Measurements from ENCODE around the gene KIF26B.
A peak's percentile ranks its signal among the peaks of the same experiment; 100 is the strongest.

KIF26B gene

DNA sequence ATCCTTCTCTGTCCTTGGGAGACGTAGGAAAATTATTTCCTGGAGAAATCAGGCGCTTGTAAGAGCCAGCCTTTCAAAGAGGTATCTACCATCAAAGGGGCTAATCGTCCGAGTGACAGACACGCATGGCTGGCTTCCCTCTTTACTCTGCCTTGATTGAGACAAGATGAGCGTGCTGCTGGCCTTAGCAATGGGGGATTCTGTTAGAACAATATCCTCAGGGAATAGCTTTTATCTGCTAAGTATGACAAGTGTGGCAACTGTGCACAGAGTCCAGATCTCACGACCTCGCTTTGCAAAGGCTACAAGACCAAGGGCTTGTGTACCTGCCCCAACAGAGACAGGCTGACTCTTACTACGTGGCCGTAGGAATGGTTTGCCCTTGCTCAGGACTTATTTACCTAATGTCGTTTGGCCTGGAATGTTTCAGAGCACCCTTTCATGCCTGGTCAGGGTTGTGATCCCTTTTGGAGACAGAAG is 417.1 kb downstream of the KIF26B start:
- no peak for DNase-seq (ENCODE audit: low spot score)

GRCh38 chr1:245572709-245573108 is 417.9 kb downstream of the KIF26B start:
- no peak for DNase-seq (ENCODE audit: low spot score)

- no peak for DNase-seq (ENCODE audit: low spot score)
These were observed 420.9 kb downstream of the KIF26B start for GRCh38 chr1:245575710-245576109.

GRCh38 chr1:245576323-245576722 is 421.5 kb downstream of the KIF26B start:
- DNase-seq (ENCODE audit: low spot score) = no peak

GRCh38 chr1:245577191-245578157 is 422.7 kb downstream of the KIF26B start:
- DNase-seq (ENCODE audit: low spot score) = no peak

- no peak for DNase-seq (ENCODE audit: low spot score)
These were observed 423.5 kb downstream of the KIF26B start for GRCh38 chr1:245578308-245578707.

DNA sequence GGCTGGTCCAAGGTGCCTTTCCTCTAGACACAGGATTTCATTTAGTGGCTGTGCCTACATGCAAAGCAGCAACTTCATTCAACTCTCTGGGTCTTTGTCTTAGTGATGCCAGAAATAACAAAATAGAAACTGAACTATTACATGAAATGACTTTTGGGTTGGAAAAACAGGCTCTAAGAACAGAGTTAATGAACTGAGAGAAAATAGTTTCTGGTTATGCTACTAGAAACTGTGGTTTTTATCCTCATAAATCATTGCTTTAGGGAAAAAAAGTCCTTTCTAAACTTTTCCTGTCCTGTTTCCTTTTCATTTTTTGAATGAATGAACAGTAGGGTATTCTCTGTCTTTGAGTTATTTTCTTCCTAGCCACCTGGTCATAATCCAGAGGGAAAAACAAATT is 424.0 kb downstream of the KIF26B start:
- DNase-seq (ENCODE audit: low spot score) = no peak

DNA sequence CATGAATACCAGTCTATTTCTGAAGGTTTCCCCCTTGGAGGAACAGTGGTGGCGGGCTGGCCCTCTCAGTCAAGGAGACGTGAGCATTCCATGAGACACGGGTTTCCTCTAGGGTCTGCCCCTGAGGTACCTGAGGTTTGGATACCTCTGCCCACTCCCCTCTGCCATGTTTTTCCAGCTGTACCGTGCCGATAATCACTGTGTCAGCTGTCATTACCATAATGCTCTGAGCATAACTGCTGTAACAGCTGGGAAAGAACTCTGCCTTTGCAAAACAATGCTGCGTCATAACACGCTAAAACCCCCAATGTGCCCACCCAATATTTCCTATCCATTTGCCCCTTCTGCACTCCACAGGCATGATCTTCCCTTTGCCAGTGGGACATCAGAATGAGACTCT is 425.1 kb downstream of the KIF26B start:
- DNase-seq (ENCODE audit: low spot score) = no peak

GRCh38 chr1:245580651-245581050 is 425.9 kb downstream of the KIF26B start:
- DNase-seq (ENCODE audit: low spot score) = no peak

GRCh38 chr1:245582026-245582425 is 427.2 kb downstream of the KIF26B start:
- no peak for DNase-seq (ENCODE audit: low spot score)

DNA sequence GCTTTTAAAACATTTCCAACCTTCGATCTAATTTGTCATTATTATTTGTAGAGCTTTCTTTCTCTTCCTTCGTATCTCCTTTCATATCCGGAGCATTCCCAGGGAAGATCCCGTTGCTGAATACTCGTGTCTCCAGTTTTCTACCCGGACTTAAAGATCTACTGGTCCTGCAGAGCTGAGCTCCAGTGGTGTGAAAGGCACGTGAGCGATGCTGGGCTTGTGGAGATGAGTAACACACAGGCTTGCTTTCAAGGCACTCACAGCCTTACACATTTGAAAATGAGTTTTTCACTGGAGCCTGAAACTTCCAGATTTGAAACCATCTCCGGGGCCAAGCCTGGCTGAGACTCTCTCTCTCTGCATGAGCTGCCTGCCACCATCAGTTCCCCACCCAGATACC is 428.3 kb downstream of the KIF26B start:
- no peak for DNase-seq (ENCODE audit: low spot score)

- DNase-seq (ENCODE audit: low spot score) = no peak
These were observed 429.0 kb downstream of the KIF26B start for GRCh38 chr1:245583575-245584330.

GRCh38 chr1:245585252-245585959 is 430.6 kb downstream of the KIF26B start:
- DNase-seq (ENCODE audit: low spot score) = peak; percentile 63

DNA sequence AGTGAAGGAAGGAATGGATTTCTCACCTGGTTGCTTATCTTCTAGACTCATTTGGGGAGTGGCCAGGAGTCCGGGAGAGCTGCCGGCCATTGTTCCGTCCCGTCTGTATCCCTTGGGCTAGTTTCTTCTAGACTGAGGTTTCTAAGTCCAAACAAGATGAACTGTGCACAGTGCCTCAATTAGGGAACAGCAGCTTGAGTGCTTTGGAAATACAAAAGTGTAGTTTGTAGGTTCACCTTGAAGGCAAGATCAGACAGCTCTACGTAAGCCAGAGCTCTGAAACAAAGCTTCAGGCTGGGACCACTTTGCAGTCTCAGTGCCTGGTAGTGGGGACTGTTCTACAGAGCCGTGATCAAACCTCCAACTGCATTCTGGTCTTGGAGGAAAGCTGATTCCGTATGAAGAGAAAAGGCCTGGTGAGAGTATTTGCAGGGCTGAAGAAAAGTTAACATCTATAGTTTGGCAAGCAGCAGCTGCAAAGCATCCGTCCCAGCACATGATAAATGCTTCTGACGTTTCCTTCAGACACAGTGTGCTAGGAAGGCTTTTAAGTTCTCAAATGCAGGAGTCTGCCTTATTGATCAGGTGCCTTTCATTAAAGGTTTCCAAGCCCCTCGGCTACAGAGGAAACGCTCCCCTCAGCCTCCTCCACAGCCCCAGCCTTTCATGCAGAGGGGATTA is 432.8 kb downstream of the KIF26B start:
- DNase-seq (ENCODE audit: low spot score) = no peak

- DNase-seq (ENCODE audit: low spot score) = no peak
These were observed 433.4 kb downstream of the KIF26B start for GRCh38 chr1:245588116-245588639.

- DNase-seq (ENCODE audit: low spot score) = no peak
These were observed 434.5 kb downstream of the KIF26B start for GRCh38 chr1:245589316-245589715.

DNA sequence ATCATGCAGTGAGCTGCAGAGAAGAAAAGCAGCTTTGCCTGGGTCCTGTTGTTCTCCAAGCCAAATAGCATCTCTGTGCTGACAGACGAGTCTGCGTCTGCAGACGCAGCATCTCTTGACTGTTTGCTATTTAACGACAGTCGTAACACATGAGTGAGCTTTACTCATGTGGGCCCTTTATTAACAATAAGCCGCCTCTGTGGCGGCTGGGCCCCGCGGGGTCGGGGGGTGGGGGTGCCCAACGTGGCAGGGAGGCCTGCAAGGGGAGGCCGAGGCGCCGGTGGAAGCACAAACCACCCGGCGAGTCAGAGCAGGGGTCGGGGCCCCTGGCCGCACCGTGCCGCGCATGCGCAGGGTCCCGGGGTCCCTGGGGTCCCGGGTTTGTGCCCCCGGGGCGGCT is 435.1 kb downstream of the KIF26B start:
- no peak for DNase-seq (ENCODE audit: low spot score)

DNA sequence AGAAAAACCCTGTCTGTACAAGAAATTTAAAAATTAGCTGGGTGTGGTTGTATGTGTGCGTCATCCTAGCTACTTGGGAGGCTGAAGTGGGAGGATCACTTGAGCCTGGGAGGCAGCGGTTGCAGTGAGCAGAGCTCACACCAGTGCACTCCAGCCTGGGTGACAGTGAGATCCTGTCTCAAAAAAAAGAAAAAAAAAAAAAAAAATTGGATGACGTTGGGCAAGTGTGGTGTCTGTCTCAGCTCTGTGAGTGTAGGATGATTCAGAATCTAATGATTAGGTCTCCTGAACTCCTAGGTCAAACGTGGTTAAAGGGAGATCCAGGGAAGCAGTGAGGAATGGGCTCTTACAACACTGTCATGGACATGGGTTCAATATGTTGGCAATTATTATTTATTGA is 435.9 kb downstream of the KIF26B start:
- DNase-seq (ENCODE audit: low spot score) = peak; percentile 57

- DNase-seq (ENCODE audit: low spot score) = no peak
These were observed 436.8 kb downstream of the KIF26B start for GRCh38 chr1:245591346-245592188.

DNA sequence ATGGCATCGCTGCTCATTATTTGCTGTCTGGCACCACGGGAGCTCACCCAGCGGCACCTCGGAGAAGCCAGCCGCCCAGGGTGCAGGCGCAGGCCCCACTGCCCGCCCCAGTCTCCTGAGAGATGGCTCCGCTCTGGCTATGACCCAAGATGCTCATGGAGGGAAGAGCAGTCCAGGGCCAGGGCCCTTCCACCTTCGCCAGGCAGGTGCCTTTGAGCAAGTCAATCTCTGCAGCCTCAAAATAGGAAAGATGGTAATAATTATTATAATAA is 437.3 kb downstream of the KIF26B start:
- DNase-seq (ENCODE audit: low spot score) = no peak

Data from AG08396 (cell line).